Measurements from ENCODE around the gene ENDOV.
"Not testable (repeated sequence)": the region's sequence is repeated elsewhere in the genome, so short reads cannot be mapped to it uniquely, and the experiment has no call there.

Gene ENDOV

GRCh38 chr17:80389011-80389995, 25.7 kb upstream of the ENDOV start:
- Histone ChIP-seq H3K9me3 (replicated peaks; ENCODE audit: low read length) (no peaks in the 10 kb centered on the region), H3K4me1 (ENCODE audit: control insufficient read depth, insufficient read depth, low read length) (no peaks in the 10 kb centered on the region), H3K4me3 (ENCODE audit: low read length) (no peak overlapping the region), H3K27me3 (ENCODE audit: control insufficient read depth, insufficient read depth, low read length) (no peaks in the 10 kb centered on the region), H3K9ac (ENCODE audit: low read depth, low read length) (no peak overlapping the region), H3K4me2 (ENCODE audit: low read length) (no peak overlapping the region), H3K36me3 (ENCODE audit: insufficient read depth, low read length) (peaks cover 92% of the 10 kb centered on the region)

GRCh38 chr17:80393241-80393890, 21.6 kb upstream of the ENDOV start:
- Histone ChIP-seq H3K36me3 (ENCODE audit: insufficient read depth, low read length) (peaks cover 65% of the 10 kb centered on the region), H3K9ac (ENCODE audit: low read depth, low read length) (no peak overlapping the region), H3K4me1 (ENCODE audit: control insufficient read depth, insufficient read depth, low read length) (no peaks in the 10 kb centered on the region), H3K27me3 (ENCODE audit: control insufficient read depth, insufficient read depth, low read length) (no peaks in the 10 kb centered on the region), H3K4me3 (ENCODE audit: low read length) (no peak overlapping the region), H3K9me3 (replicated peaks; ENCODE audit: low read length) (no peaks in the 10 kb centered on the region), H3K4me2 (ENCODE audit: low read length) (no peak overlapping the region)

GRCh38 chr17:80393961-80394360, 21.0 kb upstream of the ENDOV start:
- Histone ChIP-seq H3K36me3 (ENCODE audit: insufficient read depth, low read length) (peaks cover 59% of the 10 kb centered on the region), H3K4me1 (ENCODE audit: control insufficient read depth, insufficient read depth, low read length) (no peaks in the 10 kb centered on the region), H3K4me2 (ENCODE audit: low read length) (no peak overlapping the region), H3K9ac (ENCODE audit: low read depth, low read length) (no peak overlapping the region), H3K4me3 (ENCODE audit: low read length) (no peak overlapping the region), H3K27me3 (ENCODE audit: control insufficient read depth, insufficient read depth, low read length) (no peaks in the 10 kb centered on the region), H3K9me3 (replicated peaks; ENCODE audit: low read length) (no peaks in the 10 kb centered on the region)

GRCh38 chr17:80394629-80395216, 20.2 kb upstream of the ENDOV start:
- no peaks in the 10 kb centered on the region for H3K27me3 ChIP-seq (ENCODE audit: control insufficient read depth, insufficient read depth, low read length)
- no peak overlapping the region for H3K4me2 ChIP-seq (ENCODE audit: low read length)
- no peaks in the 10 kb centered on the region for H3K4me1 ChIP-seq (ENCODE audit: control insufficient read depth, insufficient read depth, low read length)
- H3K9me3 ChIP-seq (replicated peaks; ENCODE audit: low read length) = no peaks in the 10 kb centered on the region
- H3K36me3 ChIP-seq (ENCODE audit: insufficient read depth, low read length) = peaks cover 51% of the 10 kb centered on the region
- no peak overlapping the region for H3K4me3 ChIP-seq (ENCODE audit: low read length)
- no peak overlapping the region for H3K9ac ChIP-seq (ENCODE audit: low read depth, low read length)

- H3K27me3 ChIP-seq (ENCODE audit: control insufficient read depth, insufficient read depth, low read length) = no peaks in the 10 kb centered on the region
- no peak overlapping the region for H3K4me2 ChIP-seq (ENCODE audit: low read length)
- no peaks in the 10 kb centered on the region for H3K9me3 ChIP-seq (replicated peaks; ENCODE audit: low read length)
- peaks cover 43% of the 10 kb centered on the region for H3K36me3 ChIP-seq (ENCODE audit: insufficient read depth, low read length)
- H3K4me1 ChIP-seq (ENCODE audit: control insufficient read depth, insufficient read depth, low read length) = no peaks in the 10 kb centered on the region
- no peak overlapping the region for H3K4me3 ChIP-seq (ENCODE audit: low read length)
- H3K9ac ChIP-seq (ENCODE audit: low read depth, low read length) = no peak overlapping the region
Measured at GRCh38 chr17:80395402-80396151, 19.4 kb upstream of the ENDOV start.

- Histone ChIP-seq H3K9ac (ENCODE audit: low read depth, low read length) (no peak overlapping the region), H3K36me3 (ENCODE audit: insufficient read depth, low read length) (peaks cover 37% of the 10 kb centered on the region), H3K4me2 (ENCODE audit: low read length) (no peak overlapping the region), H3K4me3 (ENCODE audit: low read length) (no peak overlapping the region), H3K9me3 (replicated peaks; ENCODE audit: low read length) (no peaks in the 10 kb centered on the region), H3K27me3 (ENCODE audit: control insufficient read depth, insufficient read depth, low read length) (no peaks in the 10 kb centered on the region), H3K4me1 (ENCODE audit: control insufficient read depth, insufficient read depth, low read length) (no peaks in the 10 kb centered on the region)
Measured at GRCh38 chr17:80396157-80397033, 18.6 kb upstream of the ENDOV start.

- no peak overlapping the region for H3K4me2 ChIP-seq (ENCODE audit: low read length)
- H3K9me3 ChIP-seq (replicated peaks; ENCODE audit: low read length) = no peaks in the 10 kb centered on the region
- H3K27me3 ChIP-seq (ENCODE audit: control insufficient read depth, insufficient read depth, low read length) = no peaks in the 10 kb centered on the region
- no peaks in the 10 kb centered on the region for H3K4me1 ChIP-seq (ENCODE audit: control insufficient read depth, insufficient read depth, low read length)
- no peak overlapping the region for H3K9ac ChIP-seq (ENCODE audit: low read depth, low read length)
- peaks cover 32% of the 10 kb centered on the region for H3K36me3 ChIP-seq (ENCODE audit: insufficient read depth, low read length)
- no peak overlapping the region for H3K4me3 ChIP-seq (ENCODE audit: low read length)
Measured at GRCh38 chr17:80397034-80397387, 18.0 kb upstream of the ENDOV start.

GRCh38 chr17:80397686-80398085, 17.3 kb upstream of the ENDOV start:
- no peak overlapping the region for H3K4me3 ChIP-seq (ENCODE audit: low read length)
- H3K27me3 ChIP-seq (ENCODE audit: control insufficient read depth, insufficient read depth, low read length) = no peaks in the 10 kb centered on the region
- no peaks in the 10 kb centered on the region for H3K4me1 ChIP-seq (ENCODE audit: control insufficient read depth, insufficient read depth, low read length)
- H3K36me3 ChIP-seq (ENCODE audit: insufficient read depth, low read length) = peaks cover 27% of the 10 kb centered on the region
- H3K9ac ChIP-seq (ENCODE audit: low read depth, low read length) = no peak overlapping the region
- H3K4me2 ChIP-seq (ENCODE audit: low read length) = no peak overlapping the region
- H3K9me3 ChIP-seq (replicated peaks; ENCODE audit: low read length) = no peaks in the 10 kb centered on the region

- not testable (repeated sequence) for H3K4me3 ChIP-seq (ENCODE audit: low read length); H3K9ac ChIP-seq (ENCODE audit: low read depth, low read length); H3K9me3 ChIP-seq (replicated peaks; ENCODE audit: low read length); H3K4me2 ChIP-seq (ENCODE audit: low read length); H3K27me3 ChIP-seq (ENCODE audit: control insufficient read depth, insufficient read depth, low read length); H3K4me1 ChIP-seq (ENCODE audit: control insufficient read depth, insufficient read depth, low read length); H3K36me3 ChIP-seq (ENCODE audit: insufficient read depth, low read length)
Measured at GRCh38 chr17:80401086-80401485, 13.9 kb upstream of the ENDOV start.

GRCh38 chr17:80402102-80402501, 12.9 kb upstream of the ENDOV start:
- not testable (repeated sequence) for H3K9ac ChIP-seq (ENCODE audit: low read depth, low read length); H3K4me3 ChIP-seq (ENCODE audit: low read length); H3K36me3 ChIP-seq (ENCODE audit: insufficient read depth, low read length); H3K27me3 ChIP-seq (ENCODE audit: control insufficient read depth, insufficient read depth, low read length); H3K4me2 ChIP-seq (ENCODE audit: low read length); H3K9me3 ChIP-seq (replicated peaks; ENCODE audit: low read length); H3K4me1 ChIP-seq (ENCODE audit: control insufficient read depth, insufficient read depth, low read length)
